ENCODE results near the gene TNK1.

GRCh38 chr17:7429722-7430121 is 48.8 kb downstream of the TNK1 start:
- no peak for TF ChIP-seq CTCF (IDR thresholded peaks at IDR 0.05 in 8 of 11, conservative IDR thresholded peaks at IDR 0.05 in 3 of 11)
- no peak for TF ChIP-seq POLR2A (IDR thresholded peaks at IDR 0.05)
- no peak for TF ChIP-seq POLR2AphosphoS5 (IDR thresholded peaks at IDR 0.05)
